Gastrocnemius medialis (tissue), 4 donors: ENCODE measurements around the gene AGXT. TPM values are rescaled to one million over a fixed set of nuclear protein-coding genes. Genes with fewer than 3 reads are reported as not detected.

Experiments
- ATAC-seq, 2 donors: fragments of 150-250 bp; one replicate each; pipeline ENCODE4 v1.9.1; 2016
- DNase-seq, 2 donors: peaks; one replicate each; pipeline ENCODE4 v3.0.0-alpha.2; 2019
- H3K27ac ChIP-seq, 4 donors: fragments of 200-600 bp; sonication (generic); 1 replicate in 1 of 4; 2 replicates in 3 of 4; pipeline ENCODE4 v1.5.1; 2016 to 2018; ENCODE audit warnings: mild to moderate bottlenecking in 2 of 4, moderate library complexity in 1 of 4
- H3K27me3 ChIP-seq, 3 donors: fragments of 200-600 bp; sonication (generic) in 2 of 3; 1 replicate in 1 of 3; 2 replicates in 2 of 3; pipeline versions ENCODE4 v1.5.1 to v1.6.0; 2016 to 2019; ENCODE audit warnings: mild to moderate bottlenecking in 1 of 3, moderate library complexity in 1 of 3
- H3K36me3 ChIP-seq, 2 donors: fragments of 200-600 bp; sonication (generic) in 1 of 2; one replicate each; pipeline ENCODE4 v1.5.1; 2017 to 2018
- H3K4me1 ChIP-seq, 2 donors: fragments of 200-600 bp; sonication (generic) in 1 of 2; one replicate each; pipeline ENCODE4 v1.5.1; 2016 to 2017; ENCODE audit warnings: mild to moderate bottlenecking in 2 of 2
- H3K4me3 ChIP-seq, 4 donors: fragments of 200-600 bp; sonication (generic) in 3 of 4; 1 replicate in 1 of 4; 2 replicates in 3 of 4; pipeline ENCODE4 v1.5.1; 2016 to 2019; ENCODE audit warnings: mild to moderate bottlenecking in 2 of 4
- H3K9me3 ChIP-seq, 3 donors: fragments of 200-600 bp; sonication (generic) in 2 of 3; 1 replicate in 1 of 3; 2 replicates in 2 of 3; pipeline ENCODE4 v1.5.1; 2016 to 2019
- CTCF ChIP-seq, 5 experiments: fragments of 450-650 bp in 3 of 5; fragments of 200-600 bp in 2 of 5; sonication (generic) in 2 of 5; IDR thresholded peaks in 4 of 5; conservative IDR thresholded peaks in 1 of 5; 1 replicate in 4 of 5; 2 replicates in 1 of 5; pipeline ENCODE4 v1.5.1; 2016 to 2019; ENCODE audit warnings: antibody characterized with exemption in 5 of 5, mild to moderate bottlenecking in 3 of 5, moderate library complexity in 3 of 5
- POLR2A ChIP-seq, 2 donors: fragments of 450-650 bp; IDR thresholded peaks; one replicate each; pipeline ENCODE4 v1.6.1; 2017; ENCODE audit warnings: antibody characterized with exemption in 2 of 2, mild to moderate bottlenecking in 2 of 2, moderate library complexity in 2 of 2
- in situ Hi-C, 4 donors: fragments of 200-750 bp; cut with MboI; loops; one replicate each; pipeline versions ENCODE4 v1.15.0 to v1.8.0; 2017; ENCODE audit warnings: low sequenced_read_pairs in 4 of 4
- intact Hi-C: fragments of 100-400 bp; cut with DNase I; formaldehyde crosslinking; loops from one replicate; pipeline ENCODE4 v1.15.1; 2023; ENCODE audit warnings: low total_unique reads
- total RNA-seq, 4 donors: library from RNA; depleted of rRNA; stranded (reverse); fragments of >200 nt; gene quantifications; one replicate each; pipeline versions ENCODE4 v1.1.0 to v1.2.3, GENCODE V29; 2016

The AGXT gene
- total RNA-seq, 4 donors from 2014 or later: 1.7 to 3.3 TPM; not detected in 2

- intact Hi-C loops: loop anchor here (5.0 to 10.0 kb wide), 3 partner anchors 79 to 234 kb away; partner anchors contain the start of genes MTERF4 and PASK
- TF ChIP-seq POLR2A (IDR thresholded peaks at IDR 0.05): no peak
- TF ChIP-seq CTCF (IDR thresholded peaks at IDR 0.05 in 4 of 5, conservative IDR thresholded peaks at IDR 0.05 in 1 of 5): no peak
- no peak for DNase-seq
- H3K4me3 ChIP-seq: no peak overlapping the region
- no peak for ATAC-seq
- H3K4me1 ChIP-seq: peaks cover 3 to 6% of the 10 kb centered on the region in 2 donors
- no peak overlapping the region for H3K27ac ChIP-seq
- peaks cover 5 to 13% (median 8%) of the 10 kb centered on the region in 3 donors for H3K27me3 ChIP-seq
- in situ Hi-C loops: no loop called here
- H3K9me3 ChIP-seq: no peaks in the 10 kb centered on the region
- no peaks in the 10 kb centered on the region for H3K36me3 ChIP-seq
Observed at GRCh38 chr2:240912878-240913809, 44.5 kb downstream of the AGXT start.

GRCh38 chr2:240913810-240914644 lies 45.4 kb downstream of the AGXT start:
- DNase-seq (peak in 1 of 2 donors; percentile 39), ATAC-seq (peak; percentile 31 to 59)
- H3K9me3 ChIP-seq: no peaks in the 10 kb centered on the region
- intact Hi-C loops (loop anchor here (5.0 to 10.0 kb wide), 3 partner anchors 78 to 233 kb away; partner anchors contain the start of genes MTERF4 and PASK), in situ Hi-C loops (no loop called here)
- TF ChIP-seq CTCF (IDR thresholded peaks at IDR 0.05 in 4 of 5, conservative IDR thresholded peaks at IDR 0.05 in 1 of 5) (peak; percentile 63 to 92 (median 88)), POLR2A (IDR thresholded peaks at IDR 0.05) (no peak)
- peaks cover 5 to 13% (median 8%) of the 10 kb centered on the region in 3 donors for H3K27me3 ChIP-seq
- peak overlapping the region in 1 of 4 donors; percentile 5 for H3K4me3 ChIP-seq
- no peak overlapping the region for H3K27ac ChIP-seq
- H3K4me1 ChIP-seq: peaks cover 3 to 6% of the 10 kb centered on the region in 2 donors
- no peaks in the 10 kb centered on the region for H3K36me3 ChIP-seq

- intact Hi-C loops (loop anchor here (5.0 to 10.0 kb wide), 3 partner anchors 77 to 232 kb away; partner anchors contain the start of genes MTERF4 and PASK), in situ Hi-C loops (no loop called here)
- no peak for DNase-seq
- no peaks in the 10 kb centered on the region for H3K9me3 ChIP-seq
- H3K4me1 ChIP-seq: peaks cover 3 to 6% of the 10 kb centered on the region in 2 donors
- peak in 1 of 5 experiments; percentile 6 for TF ChIP-seq CTCF (IDR thresholded peaks at IDR 0.05 in 4 of 5, conservative IDR thresholded peaks at IDR 0.05 in 1 of 5)
- TF ChIP-seq POLR2A (IDR thresholded peaks at IDR 0.05): no peak
- no peak for ATAC-seq
- no peak overlapping the region for H3K27ac ChIP-seq
- no peak overlapping the region for H3K4me3 ChIP-seq
- H3K27me3 ChIP-seq: peaks cover 5 to 13% (median 8%) of the 10 kb centered on the region in 3 donors
- no peaks in the 10 kb centered on the region for H3K36me3 ChIP-seq
Observed at GRCh38 chr2:240914645-240915525, 46.3 kb downstream of the AGXT start.
